GM19328 (cell line): ENCODE results near the gene AIPL1.

Source experiments
- ATAC-seq: cut with Tn5 transposase; IDR thresholded peaks from one replicate; pipeline ENCODE4 v1.9.1; 2021; ENCODE audit warnings: mild to moderate bottlenecking, moderate library complexity; ENCODE audit not compliant: unreplicated experiment

Gene AIPL1

GRCh38 chr17:6423931-6424330 is 11.0 kb downstream of the AIPL1 start:
- no peak for ATAC-seq

- ATAC-seq: no peak
Measured at GRCh38 chr17:6422654-6423241, 12.2 kb downstream of the AIPL1 start.

GRCh38 chr17:6421700-6422604 is 13.0 kb downstream of the AIPL1 start:
- no peak for ATAC-seq

- no peak for ATAC-seq
Measured at GRCh38 chr17:6420173-6420641, 14.7 kb downstream of the AIPL1 start.

- ATAC-seq: no peak
Measured at GRCh38 chr17:6415616-6416015, 19.3 kb downstream of the AIPL1 start.

- ATAC-seq: no peak
Measured at GRCh38 chr17:6413065-6413464, 21.9 kb downstream of the AIPL1 start.

GRCh38 chr17:6408735-6409134 is 26.2 kb downstream of the AIPL1 start:
- ATAC-seq: no peak

GRCh38 chr17:6408276-6408675 is 26.6 kb downstream of the AIPL1 start:
- no peak for ATAC-seq

- no peak for ATAC-seq
Measured at GRCh38 chr17:6402258-6402657, 32.7 kb downstream of the AIPL1 start.

GRCh38 chr17:6398955-6399354 is 36.0 kb downstream of the AIPL1 start:
- no peak for ATAC-seq

- no peak for ATAC-seq
Measured at GRCh38 chr17:6394055-6394606, 40.8 kb downstream of the AIPL1 start.

- no peak for ATAC-seq
Measured at GRCh38 chr17:6393351-6393952, 41.5 kb downstream of the AIPL1 start.

- no peak for ATAC-seq
Measured at GRCh38 chr17:6392609-6393350, 42.1 kb downstream of the AIPL1 start.

- no peak for ATAC-seq
Measured at GRCh38 chr17:6388416-6388815, 46.5 kb downstream of the AIPL1 start.

GRCh38 chr17:6387858-6388257 is 47.1 kb downstream of the AIPL1 start:
- no peak for ATAC-seq

- no peak for ATAC-seq
Measured at GRCh38 chr17:6387442-6387841, 47.5 kb downstream of the AIPL1 start.

GRCh38 chr17:6386041-6386630 is 48.8 kb downstream of the AIPL1 start:
- no peak for ATAC-seq

- no peak for ATAC-seq
Measured at GRCh38 chr17:6384481-6384880, 50.4 kb downstream of the AIPL1 start.

- no peak for ATAC-seq
Measured at GRCh38 chr17:6381526-6382465, 53.1 kb downstream of the AIPL1 start.
